Endothelial cell of umbilical vein (primary cell): ENCODE results near the gene HNRNPU. TPM values are rescaled to one million over a fixed set of nuclear protein-coding genes. Genes with fewer than 3 reads are reported as not detected.

ENCODE experiments used
- BruUV-seq: library from RNA; stranded (reverse); fragments of 400-500 nt; replicated peaks from 2 replicates; lab custom pipeline; 2021; lab: Mats Ljungman, UMichigan
- CTCF ChIA-PET: fragments of 300-600, 350-600 bp; sonication (Branson Sonifier 250); formaldehyde crosslinking; loops from one replicate; lab custom pipeline; 2021; ENCODE audit warnings: antibody characterized with exemption, inconsistent platforms; lab: Charles Lee
- POLR2A ChIA-PET: fragments of 300-600, 350-600 bp; sonication (Branson Sonifier 250); formaldehyde crosslinking; loops from one replicate; lab custom pipeline; 2021; ENCODE audit warnings: antibody characterized with exemption, inconsistent platforms; lab: Charles Lee
- DNase-seq: peaks from one replicate; pipeline ENCODE4 v3.0.0-alpha.2; 2011; ENCODE audit warnings: low read depth, low spot score
- FAIRE-seq: peaks from 2 replicates; lab custom pipeline; 2011; peaks lifted over from hg19 to GRCh38; lab: Jason Lieb, UNC
- H2AFZ ChIP-seq: 2 replicates; pipeline ENCODE4 v1.6.0; 2012; ENCODE audit warnings: low read depth, low read length, control low read depth, inconsistent platforms
- H3K27ac ChIP-seq: 2 replicates; pipeline ENCODE4 v1.5.1; 2011; ENCODE audit warnings: low read depth, mild to moderate bottlenecking, control low read depth, low read length, moderate library complexity; ENCODE audit not compliant: insufficient read depth
- H3K27me3 ChIP-seq, 2 experiments: 2 replicates each; pipeline versions ENCODE4 v1.6.0 to v1.6.1; 2011; ENCODE audit warnings: low read length in 2 of 2, mixed read lengths in 1 of 2; ENCODE audit not compliant: control insufficient read depth in 2 of 2, insufficient read depth in 2 of 2
- H3K36me3 ChIP-seq, 2 experiments: 2 replicates in 1 of 2; 3 replicates in 1 of 2; pipeline ENCODE4 v1.5.1; 2011; ENCODE audit warnings: low read length in 2 of 2, mild to moderate bottlenecking in 1 of 2, moderate library complexity in 1 of 2; ENCODE audit not compliant: control insufficient read depth in 2 of 2, insufficient read depth in 2 of 2; ENCODE audit errors: extremely low read depth in 1 of 2
- H3K4me1 ChIP-seq: 3 replicates; pipeline ENCODE4 v1.5.1; 2011; ENCODE audit warnings: mild to moderate bottlenecking, low read length; ENCODE audit not compliant: control insufficient read depth, insufficient read depth; ENCODE audit errors: extremely low read depth
- H3K4me2 ChIP-seq: 2 replicates; pipeline ENCODE4 v1.6.1; 2011; ENCODE audit warnings: low read length, control low read depth, mixed read lengths; ENCODE audit not compliant: insufficient read depth
- H3K4me3 ChIP-seq, 3 experiments: fragments of 200-600 bp in 1 of 3; sonication (generic), shearing (Covaris generic) in 1 of 3; replicated peaks in 1 of 3; 2 replicates each; pipeline ENCODE4 v1.5.1; 2011 to 2016; ENCODE audit warnings: control low read depth in 3 of 3, low read length in 3 of 3, mild to moderate bottlenecking in 2 of 3, inconsistent platforms in 1 of 3, low read depth in 1 of 3, moderate library complexity in 1 of 3; ENCODE audit not compliant: insufficient read depth in 1 of 3
- H3K79me2 ChIP-seq: 2 replicates; pipeline ENCODE4 v1.6.0; 2012; ENCODE audit warnings: low read length, inconsistent platforms; ENCODE audit not compliant: control insufficient read depth, insufficient read depth
- H3K9ac ChIP-seq: replicated peaks from 2 replicates; pipeline ENCODE3; 2011; ENCODE audit warnings: low read length, control low read depth; ENCODE audit not compliant: insufficient read depth; ENCODE audit errors: extremely low read depth
- H3K9me1 ChIP-seq: replicated peaks from 3 replicates; pipeline ENCODE4 v1.6.0; 2011; ENCODE audit warnings: mild to moderate bottlenecking, low read length; ENCODE audit not compliant: control insufficient read depth, insufficient read depth; ENCODE audit errors: extremely low read depth
- H3K9me3 ChIP-seq: replicated peaks from 2 replicates; pipeline ENCODE4 v1.5.1; 2012; ENCODE audit warnings: low read length, inconsistent platforms; ENCODE audit not compliant: control insufficient read depth, insufficient read depth
- H4K20me1 ChIP-seq: replicated peaks from 2 replicates; pipeline ENCODE3; 2011; ENCODE audit warnings: mild to moderate bottlenecking, low read length; ENCODE audit not compliant: control insufficient read depth, insufficient read depth; ENCODE audit errors: extremely low read depth
- CTCF ChIP-seq, 2 donors: IDR thresholded peaks; 1 replicate in 1 of 2; 2 replicates in 1 of 2; pipeline ENCODE4 v1.5.1; 2011; ENCODE audit warnings: low read length in 2 of 2, mild to moderate bottlenecking in 2 of 2, moderate library complexity in 2 of 2, control low read depth in 1 of 2, inconsistent platforms in 1 of 2, low read depth in 1 of 2; ENCODE audit not compliant: insufficient read depth in 1 of 2; ENCODE audit errors: extremely low read depth in 1 of 2
- EZH2 ChIP-seq: IDR thresholded peaks from 2 replicates; pipeline ENCODE4 v1.6.1; 2012; ENCODE audit warnings: borderline replicate concordance, low read depth, mild to moderate bottlenecking, moderate library complexity, low read length, inconsistent platforms; ENCODE audit not compliant: severe bottlenecking
- FOS ChIP-seq: IDR thresholded peaks from 2 replicates; pipeline ENCODE4 v1.6.1; 2011; ENCODE audit warnings: mild to moderate bottlenecking, low read length, moderate library complexity, borderline replicate concordance; ENCODE audit not compliant: insufficient read depth
- GATA2 ChIP-seq: IDR thresholded peaks from 2 replicates; pipeline ENCODE4 v1.7.0; 2011; ENCODE audit warnings: low read depth, mild to moderate bottlenecking, moderate library complexity, mixed read lengths, low read length; ENCODE audit not compliant: insufficient read length, insufficient read depth
- JUN ChIP-seq: IDR thresholded peaks from 2 replicates; pipeline ENCODE4 v1.6.1; 2011; ENCODE audit warnings: borderline replicate concordance, low read depth; ENCODE audit not compliant: insufficient read length, insufficient read depth
- MAX ChIP-seq: IDR thresholded peaks from 2 replicates; pipeline ENCODE4 v1.6.1; 2011; ENCODE audit not compliant: insufficient read depth, insufficient read length
- MYC ChIP-seq: IDR thresholded peaks from one replicate; pipeline ENCODE4 v1.6.1; 2011; ENCODE audit warnings: mild to moderate bottlenecking, low read depth, low read length
- POLR2A ChIP-seq: IDR thresholded peaks from 2 replicates; pipeline ENCODE4 v1.6.1; 2012; ENCODE audit warnings: low read depth, mild to moderate bottlenecking, control low read depth, low read length
- POLR2AphosphoS5 ChIP-seq: IDR thresholded peaks from 2 replicates; pipeline ENCODE4 v1.6.1; 2012; ENCODE audit warnings: low read depth, mild to moderate bottlenecking, control low read depth, low read length, moderate library complexity; ENCODE audit not compliant: insufficient read depth
- dilution Hi-C: fragments of 300-500 bp; cut with MboI; formaldehyde crosslinking; loops from one replicate; pipeline ENCODE4 v1.15.0; 2019; ENCODE audit warnings: low sequenced_read_pairs; ENCODE audit not compliant: extremely low pct_ligation_motif_present
- intact Hi-C: fragments of 100-400 bp; cut with micrococcal nuclease; formaldehyde crosslinking; loops from one replicate; pipeline ENCODE4 v1.10.0; 2022
- polyA plus RNA-seq, 4 experiments: library from polyadenylated mRNA; depleted of rRNA in 3 of 4; stranded (reverse) in 3 of 4; unstranded in 1 of 4; fragments of >200 nt; gene quantifications; 2 replicates each; pipeline versions ENCODE4 v1.2.1 to v1.2.3, GENCODE V29; 2011 to 2012; ENCODE audit warnings: missing spikeins in 1 of 4
- total RNA-seq: library from RNA; stranded (reverse); gene quantifications from 2 replicates; pipeline ENCODE4 v1.2.3, GENCODE V29; 2021

The HNRNPU gene
- total and polyA plus RNA-seq, 2 donors (not counting 3 experiments of a cell fraction or from before 2014, with no cell fraction given): 68.7 to 417 TPM

- no peak overlapping the region for H3K9ac ChIP-seq
- no peak overlapping the region for H3K4me2 ChIP-seq
- ChIA-PET POLR2A (no interaction called here), CTCF (no interaction called here)
- no peak overlapping the region for H3K27ac ChIP-seq
- no peaks in the 10 kb centered on the region for H3K9me1 ChIP-seq
- H3K36me3 ChIP-seq: no peaks in the 10 kb centered on the region
- intact Hi-C loops (loop anchor here (2.0 kb wide), 1 partner anchor 73 kb away; no protein-coding TSS in a partner anchor), dilution Hi-C loops (no loop called here)
- FAIRE-seq: no peak
- no peaks in the 10 kb centered on the region for H3K79me2 ChIP-seq
- no peak for DNase-seq
- no peak overlapping the region for H3K4me3 ChIP-seq
- no peaks in the 10 kb centered on the region for H3K9me3 ChIP-seq
- H4K20me1 ChIP-seq: no peaks in the 10 kb centered on the region
- H3K4me1 ChIP-seq: peaks cover 6% of the 10 kb centered on the region
- no peak overlapping the region for H2AFZ ChIP-seq
- TF ChIP-seq POLR2A: no peak
- no peak for TF ChIP-seq EZH2
- TF ChIP-seq MAX: no peak
- no peak for TF ChIP-seq POLR2AphosphoS5
- no peak for TF ChIP-seq CTCF (IDR thresholded peaks at IDR 0.05; ENCODE audit: extremely low read depth in 1 of 2, insufficient read depth in 1 of 2, low read depth in 1 of 2, low read length in 2 of 2)
- no peak for TF ChIP-seq JUN
- no peak for TF ChIP-seq GATA2
- no peak for TF ChIP-seq FOS
- no peak for TF ChIP-seq MYC
- BruUV-seq: no TSS peak
- no peaks in the 10 kb centered on the region for H3K27me3 ChIP-seq
Observed at GRCh38 chr1:244897476-244898254, 33.3 kb upstream of the HNRNPU start.
